K562 (cell line): ENCODE results near the gene CXCR6. TPM values are rescaled to one million over a fixed set of nuclear protein-coding genes. Genes with fewer than 3 reads are reported as not detected.
A peak's percentile ranks its signal among the peaks of the same experiment; 100 is the strongest.

Experiments used
- CBX1 ChIP-seq: sonication (generic); IDR thresholded peaks from 2 replicates; pipeline ENCODE4 v1.6.1; 2016; ENCODE audit warnings: antibody characterized with exemption, low read depth, mild to moderate bottlenecking
- CREBBP ChIP-seq: IDR thresholded peaks from one replicate; pipeline ENCODE4 v1.6.1; 2012; ENCODE audit warnings: low read depth, mild to moderate bottlenecking, control low read depth, inconsistent platforms, low read length
- GTF2A2 ChIP-seq: IDR thresholded peaks from 2 replicates; pipeline ENCODE4 v1.6.1; 2016; ENCODE audit warnings: mild to moderate bottlenecking, missing genetic modification characterization, missing compliant biosample characterization
- HLTF ChIP-seq: fragments of 450-650 bp; IDR thresholded peaks from 2 replicates; pipeline ENCODE4 v1.6.1; 2016
- KLF16 ChIP-seq: IDR thresholded peaks from 2 replicates; pipeline ENCODE4 v1.6.1; 2016; ENCODE audit warnings: antibody characterized with exemption
- MCM5 ChIP-seq: fragments of 450-650 bp; IDR thresholded peaks from 2 replicates; pipeline ENCODE4 v1.6.1; 2016; ENCODE audit warnings: low read depth
- RFX7 ChIP-seq: fragments of 250-450 bp; sonication (Bioruptor Pico); IDR thresholded peaks from 2 replicates; pipeline ENCODE4 v1.5.1; 2021; ENCODE audit warnings: mild to moderate bottlenecking
- SMAD3 ChIP-seq: fragments of 450-650 bp; formaldehyde crosslinking; conservative IDR thresholded peaks from 2 replicates; pipeline ENCODE4 v1.4.0; 2020; ENCODE audit warnings: mild to moderate bottlenecking
- TARDBP ChIP-seq: fragments of 450-650 bp; IDR thresholded peaks from 2 replicates; pipeline ENCODE4 v1.6.1; 2016
- USF1 ChIP-seq: sonication (generic); formaldehyde crosslinking; IDR thresholded peaks from 2 replicates; pipeline ENCODE4 v1.9.0; 2022; ENCODE audit warnings: mild to moderate bottlenecking, missing genetic modification reagents
- ZNF766 ChIP-seq: fragments of 200-800 bp; sonication (Bioruptor generic); conservative IDR thresholded peaks from 2 replicates; pipeline ENCODE4 v1.6.1; 2016; ENCODE audit warnings: missing genetic modification characterization, missing compliant biosample characterization
- polyA plus RNA-seq, 8 experiments: library from polyadenylated mRNA; depleted of rRNA in 4 of 8; stranded (reverse) in 5 of 8; unstranded in 3 of 8; fragments of >200 nt; fragmentation: Nextera tagmentation in 2 of 8; fragmentation: Illumina TruSeq in 1 of 8; extraction: Ambion mirVana in 2 of 8; extraction: Trizol in 1 of 8; gene quantifications; 2 replicates each; pipeline versions ENCODE4 v1.2.1 to v1.2.3, GENCODE V29; 2011 to 2014; ENCODE audit warnings: inconsistent platforms in 1 of 8, missing spikeins in 1 of 8
- total RNA-seq, 7 experiments: library from RNA; depleted of rRNA in 6 of 7; stranded (reverse); fragments of >200 nt in 6 of 7; fragmentation: Illumina TruSeq in 2 of 7; extraction: Trizol in 2 of 7; gene quantifications; 2 replicates each; pipeline versions ENCODE4 v1.2.1 to v1.2.3, GENCODE V29; 2011 to 2021; ENCODE audit warnings: low replicate concordance in 1 of 7
- TF ChIP-seq, protein P1 (sequence below): fragments of 250-450 bp; sonication (Bioruptor Pico); IDR thresholded peaks from 2 replicates; pipeline ENCODE4 v1.8.0; 2022; ENCODE audit warnings: moderate library complexity, mild to moderate bottlenecking, inconsistent platforms
- TF ChIP-seq, protein P2 (sequence below): fragments of 200-400 bp; formaldehyde crosslinking; IDR thresholded peaks from 2 replicates; pipeline ENCODE4 v1.6.1; 2017; ENCODE audit warnings: mild to moderate bottlenecking, low read depth, low read length, moderate library complexity
- TF ChIP-seq, protein P3 (sequence below): fragments of 450-650 bp; IDR thresholded peaks from 2 replicates; pipeline ENCODE4 v1.6.1; 2016; ENCODE audit warnings: low read depth

The CXCR6 gene
- total and polyA plus RNA-seq, 9 of the 15 experiments (the other 6 are each of a cell fraction or from before 2014, with no cell fraction given), result 0.28 TPM; not detected in 8

DNA sequence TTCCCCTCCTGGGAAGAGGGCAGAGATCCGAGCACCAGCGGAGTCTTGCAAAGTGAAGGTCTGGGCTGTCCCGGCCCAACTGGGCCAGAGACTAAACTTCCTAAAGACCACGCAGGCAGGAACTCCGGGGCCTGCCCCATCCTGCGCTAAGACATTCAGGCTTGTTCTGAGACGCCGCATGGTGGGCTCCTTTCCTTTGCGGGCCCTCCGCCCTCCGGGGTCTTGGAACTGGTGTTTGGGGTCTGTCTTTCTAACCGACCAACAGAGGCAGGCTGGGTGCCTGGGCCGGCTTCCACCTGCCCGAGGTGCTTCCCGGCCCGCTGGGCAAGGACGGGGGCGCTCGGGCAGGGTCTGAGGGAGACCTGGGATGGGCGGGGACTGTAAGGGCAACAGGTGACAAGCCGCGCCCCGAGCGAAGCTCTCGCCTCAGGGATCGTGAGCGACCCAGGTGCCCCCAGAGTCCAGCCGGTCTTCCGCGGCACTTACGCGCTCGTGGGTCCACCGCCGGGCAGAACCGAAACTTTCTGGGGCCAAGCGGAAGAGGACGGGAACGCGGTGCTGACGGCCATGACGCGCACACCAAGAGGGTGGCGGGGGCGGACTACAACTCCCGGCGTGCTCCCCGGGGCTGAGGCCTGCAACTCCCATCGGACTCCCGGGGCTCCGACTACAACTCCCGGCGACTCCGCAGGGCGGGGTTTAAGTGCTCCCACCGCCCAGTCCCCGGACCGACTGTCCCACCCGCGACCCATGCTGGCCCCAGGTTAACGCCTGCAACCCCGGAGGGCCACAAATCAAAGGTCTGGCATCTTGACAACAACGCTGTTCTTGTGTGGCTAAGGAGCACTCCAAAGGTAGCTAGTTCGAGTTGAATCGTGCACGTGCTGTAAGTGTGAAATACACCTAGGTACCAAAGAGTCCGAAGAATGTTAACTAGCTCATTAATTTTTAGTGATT, 52.2 kb downstream of the CXCR6 start, which contains the start of gene FYCO1 (continued):
- TF ChIP-seq RFX7 (CRISPR knock-in tag) (no peak), TARDBP (0 out of 2 replicates have a peak, but pooled peaks have one; percentile 51), GTF2A2 (tag) (no peak), HLTF (no peak), ZNF766 (CRISPR knock-in tag) (peak; percentile 96), USF1 (CRISPR knock-in tag) (0 out of 2 replicates have a peak, but pooled peaks have one; percentile 23), KLF16 (no peak), SMAD3 (CRISPR knock-in tag) (peak; percentile 25; the same call in 1 of the 2 replicates), CREBBP (no peak), MCM5 (no peak), CBX1 (peak; percentile 27; the same call in 1 of the 2 replicates)
- TF ChIP-seq, protein P1, sequence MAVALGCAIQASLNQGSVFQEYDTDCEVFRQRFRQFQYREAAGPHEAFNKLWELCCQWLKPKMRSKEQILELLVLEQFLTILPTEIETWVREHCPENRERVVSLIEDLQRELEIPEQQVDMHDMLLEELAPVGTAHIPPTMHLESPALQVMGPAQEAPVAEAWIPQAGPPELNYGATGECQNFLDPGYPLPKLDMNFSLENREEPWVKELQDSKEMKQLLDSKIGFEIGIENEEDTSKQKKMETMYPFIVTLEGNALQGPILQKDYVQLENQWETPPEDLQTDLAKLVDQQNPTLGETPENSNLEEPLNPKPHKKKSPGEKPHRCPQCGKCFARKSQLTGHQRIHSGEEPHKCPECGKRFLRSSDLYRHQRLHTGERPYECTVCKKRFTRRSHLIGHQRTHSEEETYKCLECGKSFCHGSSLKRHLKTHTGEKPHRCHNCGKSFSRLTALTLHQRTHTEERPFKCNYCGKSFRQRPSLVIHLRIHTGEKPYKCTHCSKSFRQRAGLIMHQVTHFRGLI (CRISPR knock-in tag), result no peak
- TF ChIP-seq, protein P2, sequence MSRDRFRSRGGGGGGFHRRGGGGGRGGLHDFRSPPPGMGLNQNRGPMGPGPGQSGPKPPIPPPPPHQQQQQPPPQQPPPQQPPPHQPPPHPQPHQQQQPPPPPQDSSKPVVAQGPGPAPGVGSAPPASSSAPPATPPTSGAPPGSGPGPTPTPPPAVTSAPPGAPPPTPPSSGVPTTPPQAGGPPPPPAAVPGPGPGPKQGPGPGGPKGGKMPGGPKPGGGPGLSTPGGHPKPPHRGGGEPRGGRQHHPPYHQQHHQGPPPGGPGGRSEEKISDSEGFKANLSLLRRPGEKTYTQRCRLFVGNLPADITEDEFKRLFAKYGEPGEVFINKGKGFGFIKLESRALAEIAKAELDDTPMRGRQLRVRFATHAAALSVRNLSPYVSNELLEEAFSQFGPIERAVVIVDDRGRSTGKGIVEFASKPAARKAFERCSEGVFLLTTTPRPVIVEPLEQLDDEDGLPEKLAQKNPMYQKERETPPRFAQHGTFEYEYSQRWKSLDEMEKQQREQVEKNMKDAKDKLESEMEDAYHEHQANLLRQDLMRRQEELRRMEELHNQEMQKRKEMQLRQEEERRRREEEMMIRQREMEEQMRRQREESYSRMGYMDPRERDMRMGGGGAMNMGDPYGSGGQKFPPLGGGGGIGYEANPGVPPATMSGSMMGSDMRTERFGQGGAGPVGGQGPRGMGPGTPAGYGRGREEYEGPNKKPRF, result no peak
- TF ChIP-seq, protein P3, sequence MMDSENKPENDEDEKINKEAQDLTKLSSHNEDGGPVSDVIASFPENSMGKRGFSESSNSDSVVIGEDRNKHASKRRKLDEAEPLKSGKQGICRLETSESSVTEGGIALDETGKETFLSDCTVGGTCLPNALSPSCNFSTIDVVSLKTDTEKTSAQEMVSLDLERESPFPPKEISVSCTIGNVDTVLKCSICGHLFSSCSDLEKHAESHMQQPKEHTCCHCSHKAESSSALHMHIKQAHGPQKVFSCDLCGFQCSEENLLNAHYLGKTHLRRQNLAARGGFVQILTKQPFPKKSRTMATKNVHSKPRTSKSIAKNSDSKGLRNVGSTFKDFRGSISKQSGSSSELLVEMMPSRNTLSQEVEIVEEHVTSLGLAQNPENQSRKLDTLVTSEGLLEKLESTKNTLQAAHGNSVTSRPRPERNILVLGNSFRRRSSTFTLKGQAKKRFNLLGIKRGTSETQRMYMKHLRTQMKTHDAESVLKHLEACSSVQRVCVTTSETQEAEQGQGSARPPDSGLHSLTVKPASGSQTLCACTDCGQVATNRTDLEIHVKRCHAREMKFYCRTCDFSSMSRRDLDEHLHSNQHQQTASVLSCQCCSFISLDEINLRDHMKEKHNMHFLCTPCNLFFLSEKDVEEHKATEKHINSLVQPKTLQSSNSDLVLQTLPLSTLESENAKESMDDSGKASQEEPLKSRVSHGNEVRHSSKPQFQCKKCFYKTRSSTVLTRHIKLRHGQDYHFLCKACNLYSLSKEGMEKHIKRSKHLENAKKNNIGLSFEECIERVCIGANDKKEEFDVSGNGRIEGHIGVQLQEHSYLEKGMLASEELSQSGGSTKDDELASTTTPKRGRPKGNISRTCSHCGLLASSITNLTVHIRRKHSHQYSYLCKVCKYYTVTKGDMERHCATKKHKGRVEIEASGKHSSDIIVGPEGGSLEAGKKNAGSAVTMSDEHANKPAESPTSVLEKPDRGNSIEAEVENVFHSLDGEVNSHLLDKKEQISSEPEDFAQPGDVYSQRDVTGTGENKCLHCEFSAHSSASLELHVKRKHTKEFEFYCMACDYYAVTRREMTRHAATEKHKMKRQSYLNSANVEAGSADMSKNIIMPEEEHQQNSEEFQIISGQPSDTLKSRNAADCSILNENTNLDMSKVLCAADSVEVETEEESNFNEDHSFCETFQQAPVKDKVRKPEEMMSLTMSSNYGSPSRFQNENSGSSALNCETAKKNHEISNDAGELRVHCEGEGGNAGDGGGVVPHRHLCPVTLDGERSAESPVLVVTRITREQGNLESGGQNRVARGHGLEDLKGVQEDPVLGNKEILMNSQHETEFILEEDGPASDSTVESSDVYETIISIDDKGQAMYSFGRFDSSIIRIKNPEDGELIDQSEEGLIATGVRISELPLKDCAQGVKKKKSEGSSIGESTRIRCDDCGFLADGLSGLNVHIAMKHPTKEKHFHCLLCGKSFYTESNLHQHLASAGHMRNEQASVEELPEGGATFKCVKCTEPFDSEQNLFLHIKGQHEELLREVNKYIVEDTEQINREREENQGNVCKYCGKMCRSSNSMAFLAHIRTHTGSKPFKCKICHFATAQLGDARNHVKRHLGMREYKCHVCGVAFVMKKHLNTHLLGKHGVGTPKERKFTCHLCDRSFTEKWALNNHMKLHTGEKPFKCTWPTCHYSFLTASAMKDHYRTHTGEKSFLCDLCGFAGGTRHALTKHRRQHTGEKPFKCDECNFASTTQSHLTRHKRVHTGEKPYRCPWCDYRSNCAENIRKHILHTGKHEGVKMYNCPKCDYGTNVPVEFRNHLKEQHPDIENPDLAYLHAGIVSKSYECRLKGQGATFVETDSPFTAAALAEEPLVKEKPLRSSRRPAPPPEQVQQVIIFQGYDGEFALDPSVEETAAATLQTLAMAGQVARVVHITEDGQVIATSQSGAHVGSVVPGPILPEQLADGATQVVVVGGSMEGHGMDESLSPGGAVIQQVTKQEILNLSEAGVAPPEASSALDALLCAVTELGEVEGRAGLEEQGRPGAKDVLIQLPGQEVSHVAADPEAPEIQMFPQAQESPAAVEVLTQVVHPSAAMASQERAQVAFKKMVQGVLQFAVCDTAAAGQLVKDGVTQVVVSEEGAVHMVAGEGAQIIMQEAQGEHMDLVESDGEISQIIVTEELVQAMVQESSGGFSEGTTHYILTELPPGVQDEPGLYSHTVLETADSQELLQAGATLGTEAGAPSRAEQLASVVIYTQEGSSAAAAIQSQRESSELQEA, result no peak
